ENCODE results near the gene ZSWIM6. TPM values are rescaled to one million over a fixed set of nuclear protein-coding genes. Genes with fewer than 3 reads are reported as not detected.

ZSWIM6 gene
- polyA plus RNA-seq, 3 donors: 1.7 to 33.5 (median 2.7) TPM

- Histone ChIP-seq H3K4me3 (replicated peaks in 1 of 3; ENCODE audit: low read depth in 2 of 3, low read length in 3 of 3) (no peak overlapping the region), H3K27ac (ENCODE audit: low read depth in 1 of 2, low read length in 2 of 2) (no peak overlapping the region), H2AFZ (ENCODE audit: insufficient read depth, low read depth, low read length, poor library complexity, severe bottlenecking) (no peak overlapping the region), H3K4me2 (replicated peaks; ENCODE audit: extremely low read depth, low read length, poor library complexity, severe bottlenecking) (no peak overlapping the region), H3K79me2 (ENCODE audit: insufficient read depth, low read length) (no peaks in the 10 kb centered on the region), H3K27me3 (ENCODE audit: control insufficient read depth in 2 of 2, insufficient read depth in 2 of 2, low read length in 2 of 2) (no peaks in the 10 kb centered on the region), H3K9ac (ENCODE audit: insufficient read depth, low read length, poor library complexity, severe bottlenecking) (no peak overlapping the region), H3K4me1 (ENCODE audit: control insufficient read depth in 1 of 2, insufficient read depth in 2 of 2, low read length in 2 of 2) (peaks cover 4 to 10% of the 10 kb centered on the region in 2 donors), H4K20me1 (ENCODE audit: insufficient read depth, low read length) (no peaks in the 10 kb centered on the region), H3K9me3 (replicated peaks in 1 of 2; ENCODE audit: control insufficient read depth in 1 of 2, insufficient read depth in 1 of 2, low read length in 2 of 2) (no peaks in the 10 kb centered on the region), H3K36me3 (replicated peaks in 1 of 2; ENCODE audit: control insufficient read depth in 1 of 2, insufficient read depth in 2 of 2, low read length in 2 of 2) (no peaks in the 10 kb centered on the region)
- intact Hi-C loops (cut with micrococcal nuclease): no loop called here
- Mint-ChIP-seq H3K4me3 (no peak overlapping the region), H3K27me3 (ENCODE audit: low read depth in 3 of 3) (peaks cover 0 to 3% (median 0%) of the 10 kb centered on the region in 3 donors), H3K27ac (no peak overlapping the region), H3K9me3 (peaks cover 0 to 2% (median 0%) of the 10 kb centered on the region in 7 donors), H3K4me1 (peaks cover 19% of the 10 kb centered on the region), H3K36me3 (no peaks in the 10 kb centered on the region)
- 60% methylated on average over 3 of the region's 3 CpGs for WGBS (ENCODE audit: insufficient coverage)
- no peak for DNase-seq
- TF ChIP-seq CTCF (IDR thresholded peaks at IDR 0.05): no peak
Observed at GRCh38 chr5:61298066-61298465, 34.0 kb upstream of the ZSWIM6 start.

GRCh38 chr5:61298580-61298979 is 33.5 kb upstream of the ZSWIM6 start:
- no peak overlapping the region for H3K27ac Mint-ChIP-seq
- peaks cover 0 to 2% (median 0%) of the 10 kb centered on the region in 7 donors for H3K9me3 Mint-ChIP-seq
- Histone ChIP-seq H3K9ac (ENCODE audit: insufficient read depth, low read length, poor library complexity, severe bottlenecking) (no peak overlapping the region), H3K36me3 (replicated peaks in 1 of 2; ENCODE audit: control insufficient read depth in 1 of 2, insufficient read depth in 2 of 2, low read length in 2 of 2) (no peaks in the 10 kb centered on the region), H3K27me3 (ENCODE audit: control insufficient read depth in 2 of 2, insufficient read depth in 2 of 2, low read length in 2 of 2) (no peaks in the 10 kb centered on the region), H4K20me1 (ENCODE audit: insufficient read depth, low read length) (no peaks in the 10 kb centered on the region), H2AFZ (ENCODE audit: insufficient read depth, low read depth, low read length, poor library complexity, severe bottlenecking) (no peak overlapping the region), H3K4me1 (ENCODE audit: control insufficient read depth in 1 of 2, insufficient read depth in 2 of 2, low read length in 2 of 2) (peaks cover 7 to 15% of the 10 kb centered on the region in 2 donors), H3K79me2 (ENCODE audit: insufficient read depth, low read length) (no peaks in the 10 kb centered on the region), H3K4me2 (replicated peaks; ENCODE audit: extremely low read depth, low read length, poor library complexity, severe bottlenecking) (no peak overlapping the region), H3K4me3 (replicated peaks in 1 of 3; ENCODE audit: low read depth in 2 of 3, low read length in 3 of 3) (no peak overlapping the region), H3K27ac (ENCODE audit: low read depth in 1 of 2, low read length in 2 of 2) (no peak overlapping the region), H3K9me3 (replicated peaks in 1 of 2; ENCODE audit: control insufficient read depth in 1 of 2, insufficient read depth in 1 of 2, low read length in 2 of 2) (no peaks in the 10 kb centered on the region)
- no peak overlapping the region for H3K4me3 Mint-ChIP-seq
- no peak for TF ChIP-seq CTCF (IDR thresholded peaks at IDR 0.05)
- intact Hi-C loops (cut with micrococcal nuclease): no loop called here
- no peaks in the 10 kb centered on the region for H3K36me3 Mint-ChIP-seq
- no peak for DNase-seq
- peaks cover 24% of the 10 kb centered on the region for H3K4me1 Mint-ChIP-seq
- H3K27me3 Mint-ChIP-seq (ENCODE audit: low read depth in 3 of 3): peaks cover 0 to 3% (median 0%) of the 10 kb centered on the region in 3 donors
- 98% methylated on average over 4 of the region's 6 CpGs for WGBS (ENCODE audit: insufficient coverage)
